GM23338 (cell line): Measurements from ENCODE around the gene CD247.

Experiments used
- CREB1 ChIP-seq: fragments of 250-450 bp; sonication (Bioruptor Pico); IDR thresholded peaks from 2 replicates; pipeline ENCODE4 v1.5.0; 2020; ENCODE audit warnings: low read depth, mild to moderate bottlenecking, moderate library complexity
- EZH2 ChIP-seq: fragments of 200-600 bp; sonication (generic); IDR thresholded peaks from one replicate; pipeline ENCODE4 v1.8.0; 2017; ENCODE audit warnings: antibody characterized with exemption, mild to moderate bottlenecking, low read depth; ENCODE audit not compliant: unreplicated experiment
- EZH2phosphoT487 ChIP-seq: fragments of 200-600 bp; sonication (generic); IDR thresholded peaks from one replicate; pipeline ENCODE4 v1.8.1; 2018; ENCODE audit warnings: antibody characterized with exemption; ENCODE audit not compliant: unreplicated experiment
- NANOG ChIP-seq: IDR thresholded peaks from 2 replicates; pipeline ENCODE4 v1.6.1; 2016; ENCODE audit warnings: antibody characterized with exemption, borderline replicate concordance
- POLR2AphosphoS5 ChIP-seq: IDR thresholded peaks from 2 replicates; pipeline ENCODE4 v1.6.1; 2016; ENCODE audit warnings: antibody characterized with exemption, low read depth
- STAT1 ChIP-seq: IDR thresholded peaks from one replicate; pipeline ENCODE4 v1.6.1; 2016; ENCODE audit warnings: antibody characterized with exemption; ENCODE audit not compliant: unreplicated experiment
- TF ChIP-seq, protein P1 (sequence below), 2 experiments: fragments of 200-600 bp in 1 of 2; sonication (generic) in 1 of 2; conservative IDR thresholded peaks; 2 replicates each; pipeline versions ENCODE4 v1.5.1 to v1.6.1; 2016 to 2017; ENCODE audit warnings: antibody characterized with exemption in 2 of 2, low read depth in 2 of 2, mild to moderate bottlenecking in 2 of 2, moderate library complexity in 1 of 2
- TF ChIP-seq, protein P2 (sequence below): IDR thresholded peaks from one replicate; pipeline ENCODE4 v1.6.1; 2018; ENCODE audit warnings: antibody characterized with exemption; ENCODE audit not compliant: unreplicated experiment
- TF ChIP-seq, protein P3 (sequence below): IDR thresholded peaks from 2 replicates; pipeline ENCODE4 v1.6.1; 2016; ENCODE audit warnings: antibody characterized with exemption

DNA sequence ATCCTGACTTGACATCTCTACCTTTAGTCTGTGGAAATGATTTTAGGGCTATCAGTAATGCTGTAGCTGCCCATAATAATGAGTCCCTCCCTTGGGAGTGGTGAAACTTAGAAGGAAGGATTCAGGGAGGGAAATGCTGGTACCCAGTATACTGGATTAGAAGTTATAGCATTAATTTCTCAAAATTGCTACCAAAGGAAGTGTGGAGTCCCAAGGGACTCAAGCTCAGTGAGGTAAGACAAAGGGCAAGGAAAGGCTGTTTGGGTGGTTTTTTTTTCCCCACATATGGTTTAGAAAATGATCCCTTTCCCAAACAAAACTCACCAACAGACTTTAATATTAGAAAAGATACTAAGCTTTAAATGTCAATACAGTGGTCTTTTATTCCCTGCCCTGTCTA lies 99.9 kb downstream of the CD247 start:
- TF ChIP-seq, protein P1, sequence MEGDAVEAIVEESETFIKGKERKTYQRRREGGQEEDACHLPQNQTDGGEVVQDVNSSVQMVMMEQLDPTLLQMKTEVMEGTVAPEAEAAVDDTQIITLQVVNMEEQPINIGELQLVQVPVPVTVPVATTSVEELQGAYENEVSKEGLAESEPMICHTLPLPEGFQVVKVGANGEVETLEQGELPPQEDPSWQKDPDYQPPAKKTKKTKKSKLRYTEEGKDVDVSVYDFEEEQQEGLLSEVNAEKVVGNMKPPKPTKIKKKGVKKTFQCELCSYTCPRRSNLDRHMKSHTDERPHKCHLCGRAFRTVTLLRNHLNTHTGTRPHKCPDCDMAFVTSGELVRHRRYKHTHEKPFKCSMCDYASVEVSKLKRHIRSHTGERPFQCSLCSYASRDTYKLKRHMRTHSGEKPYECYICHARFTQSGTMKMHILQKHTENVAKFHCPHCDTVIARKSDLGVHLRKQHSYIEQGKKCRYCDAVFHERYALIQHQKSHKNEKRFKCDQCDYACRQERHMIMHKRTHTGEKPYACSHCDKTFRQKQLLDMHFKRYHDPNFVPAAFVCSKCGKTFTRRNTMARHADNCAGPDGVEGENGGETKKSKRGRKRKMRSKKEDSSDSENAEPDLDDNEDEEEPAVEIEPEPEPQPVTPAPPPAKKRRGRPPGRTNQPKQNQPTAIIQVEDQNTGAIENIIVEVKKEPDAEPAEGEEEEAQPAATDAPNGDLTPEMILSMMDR (conservative IDR thresholded peaks at IDR 0.05; ENCODE audit: low read depth in 2 of 2) = no peak
- TF ChIP-seq POLR2AphosphoS5 (no peak), EZH2phosphoT487 (no peak), CREB1 (no peak), EZH2 (no peak), STAT1 (no peak), NANOG (no peak)
- TF ChIP-seq, protein P2, sequence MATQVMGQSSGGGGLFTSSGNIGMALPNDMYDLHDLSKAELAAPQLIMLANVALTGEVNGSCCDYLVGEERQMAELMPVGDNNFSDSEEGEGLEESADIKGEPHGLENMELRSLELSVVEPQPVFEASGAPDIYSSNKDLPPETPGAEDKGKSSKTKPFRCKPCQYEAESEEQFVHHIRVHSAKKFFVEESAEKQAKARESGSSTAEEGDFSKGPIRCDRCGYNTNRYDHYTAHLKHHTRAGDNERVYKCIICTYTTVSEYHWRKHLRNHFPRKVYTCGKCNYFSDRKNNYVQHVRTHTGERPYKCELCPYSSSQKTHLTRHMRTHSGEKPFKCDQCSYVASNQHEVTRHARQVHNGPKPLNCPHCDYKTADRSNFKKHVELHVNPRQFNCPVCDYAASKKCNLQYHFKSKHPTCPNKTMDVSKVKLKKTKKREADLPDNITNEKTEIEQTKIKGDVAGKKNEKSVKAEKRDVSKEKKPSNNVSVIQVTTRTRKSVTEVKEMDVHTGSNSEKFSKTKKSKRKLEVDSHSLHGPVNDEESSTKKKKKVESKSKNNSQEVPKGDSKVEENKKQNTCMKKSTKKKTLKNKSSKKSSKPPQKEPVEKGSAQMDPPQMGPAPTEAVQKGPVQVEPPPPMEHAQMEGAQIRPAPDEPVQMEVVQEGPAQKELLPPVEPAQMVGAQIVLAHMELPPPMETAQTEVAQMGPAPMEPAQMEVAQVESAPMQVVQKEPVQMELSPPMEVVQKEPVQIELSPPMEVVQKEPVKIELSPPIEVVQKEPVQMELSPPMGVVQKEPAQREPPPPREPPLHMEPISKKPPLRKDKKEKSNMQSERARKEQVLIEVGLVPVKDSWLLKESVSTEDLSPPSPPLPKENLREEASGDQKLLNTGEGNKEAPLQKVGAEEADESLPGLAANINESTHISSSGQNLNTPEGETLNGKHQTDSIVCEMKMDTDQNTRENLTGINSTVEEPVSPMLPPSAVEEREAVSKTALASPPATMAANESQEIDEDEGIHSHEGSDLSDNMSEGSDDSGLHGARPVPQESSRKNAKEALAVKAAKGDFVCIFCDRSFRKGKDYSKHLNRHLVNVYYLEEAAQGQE = no peak
- TF ChIP-seq, protein P3, sequence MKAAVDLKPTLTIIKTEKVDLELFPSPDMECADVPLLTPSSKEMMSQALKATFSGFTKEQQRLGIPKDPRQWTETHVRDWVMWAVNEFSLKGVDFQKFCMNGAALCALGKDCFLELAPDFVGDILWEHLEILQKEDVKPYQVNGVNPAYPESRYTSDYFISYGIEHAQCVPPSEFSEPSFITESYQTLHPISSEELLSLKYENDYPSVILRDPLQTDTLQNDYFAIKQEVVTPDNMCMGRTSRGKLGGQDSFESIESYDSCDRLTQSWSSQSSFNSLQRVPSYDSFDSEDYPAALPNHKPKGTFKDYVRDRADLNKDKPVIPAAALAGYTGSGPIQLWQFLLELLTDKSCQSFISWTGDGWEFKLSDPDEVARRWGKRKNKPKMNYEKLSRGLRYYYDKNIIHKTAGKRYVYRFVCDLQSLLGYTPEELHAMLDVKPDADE = no peak
